GM12865 (cell line): ENCODE data around the gene CDH4.

Experiments
- DNase-seq: peaks from one replicate; pipeline ENCODE4 v3.0.0; 2010; ENCODE audit warnings: low read depth
- H3K4me3 ChIP-seq: 2 replicates; pipeline ENCODE4 v1.5.1; 2011; ENCODE audit warnings: mild to moderate bottlenecking, low read depth, low read length, control low read depth
- CTCF ChIP-seq: IDR thresholded peaks from 2 replicates; pipeline ENCODE4 v1.5.1; 2011; ENCODE audit warnings: low read length, control low read depth, low read depth, inconsistent platforms; ENCODE audit not compliant: insufficient read depth; ENCODE audit errors: missing control alignments

CDH4 gene

GRCh38 chr20:61554617-61555016, 302.6 kb downstream of the CDH4 start:
- DNase-seq, result no peak
- H3K4me3 ChIP-seq, result no peak overlapping the region
- TF ChIP-seq CTCF, result no peak

- DNase-seq, result no peak
- H3K4me3 ChIP-seq, result no peak overlapping the region
- no peak for TF ChIP-seq CTCF
Measured at GRCh38 chr20:61555566-61555965, 303.5 kb downstream of the CDH4 start.

- no peak overlapping the region for H3K4me3 ChIP-seq
- no peak for DNase-seq
- no peak for TF ChIP-seq CTCF
Measured at GRCh38 chr20:61556111-61556510, 304.1 kb downstream of the CDH4 start.

GRCh38 chr20:61556673-61557072, 304.6 kb downstream of the CDH4 start:
- no peak for DNase-seq
- no peak for TF ChIP-seq CTCF
- H3K4me3 ChIP-seq, result no peak overlapping the region

- H3K4me3 ChIP-seq, result no peak overlapping the region
- no peak for TF ChIP-seq CTCF
- no peak for DNase-seq
Measured at GRCh38 chr20:61557621-61558020, 305.6 kb downstream of the CDH4 start.

GRCh38 chr20:61558726-61559125, 306.7 kb downstream of the CDH4 start:
- DNase-seq, result no peak
- no peak for TF ChIP-seq CTCF

GRCh38 chr20:61559706-61560315, 307.8 kb downstream of the CDH4 start:
- TF ChIP-seq CTCF, result no peak
- no peak for DNase-seq
- no peak overlapping the region for H3K4me3 ChIP-seq

More at GRCh38 chr20:61558726-61559125, 306.7 kb downstream of the CDH4 start:
- H3K4me3 ChIP-seq, result no peak overlapping the region
